Measurements from ENCODE around the gene TBC1D9B.
"Not testable (repeated sequence)": the region's sequence is repeated elsewhere in the genome, so short reads cannot be mapped to it uniquely, and the experiment has no call there.

The TBC1D9B gene

DNA sequence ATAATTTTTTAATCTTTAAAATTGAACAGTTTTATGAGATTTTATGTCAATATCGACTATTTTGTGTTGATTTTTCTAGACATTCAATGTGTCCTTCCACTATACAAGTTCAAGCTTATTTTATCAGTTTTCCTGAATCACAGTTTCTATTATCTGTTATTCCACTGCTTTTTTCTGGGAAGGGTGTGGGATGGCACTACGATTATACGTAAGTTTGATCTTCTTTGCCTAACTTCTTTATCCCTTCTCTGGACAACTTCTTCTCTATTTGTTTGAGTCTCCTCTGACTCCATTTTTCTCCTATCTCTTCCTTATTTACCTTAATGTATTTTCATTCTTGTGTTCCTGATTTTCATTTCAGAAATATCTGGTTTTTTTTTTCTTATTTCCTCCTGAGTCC lies 24.5 kb downstream of the TBC1D9B start:
- DNase-seq, result no peak

DNA sequence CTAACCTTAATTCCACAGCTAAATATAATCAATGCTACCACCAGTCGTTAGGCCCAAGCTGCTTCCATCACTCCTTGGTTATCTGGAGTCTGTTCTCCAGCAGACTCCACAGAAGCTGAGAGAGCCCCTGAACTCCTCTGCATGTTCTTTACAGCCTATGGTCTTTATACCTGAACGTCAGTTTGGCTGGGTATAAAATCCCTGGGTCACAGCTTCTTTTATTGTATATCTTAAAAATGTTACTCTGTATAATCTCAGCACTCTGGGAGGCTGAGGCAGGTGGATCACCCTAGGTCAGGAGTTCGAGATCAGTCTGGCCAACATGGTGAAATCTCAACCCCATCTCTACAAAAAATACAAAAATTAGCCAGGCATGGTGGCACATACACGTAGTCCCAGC lies 25.4 kb downstream of the TBC1D9B start:
- no peak for DNase-seq

DNA sequence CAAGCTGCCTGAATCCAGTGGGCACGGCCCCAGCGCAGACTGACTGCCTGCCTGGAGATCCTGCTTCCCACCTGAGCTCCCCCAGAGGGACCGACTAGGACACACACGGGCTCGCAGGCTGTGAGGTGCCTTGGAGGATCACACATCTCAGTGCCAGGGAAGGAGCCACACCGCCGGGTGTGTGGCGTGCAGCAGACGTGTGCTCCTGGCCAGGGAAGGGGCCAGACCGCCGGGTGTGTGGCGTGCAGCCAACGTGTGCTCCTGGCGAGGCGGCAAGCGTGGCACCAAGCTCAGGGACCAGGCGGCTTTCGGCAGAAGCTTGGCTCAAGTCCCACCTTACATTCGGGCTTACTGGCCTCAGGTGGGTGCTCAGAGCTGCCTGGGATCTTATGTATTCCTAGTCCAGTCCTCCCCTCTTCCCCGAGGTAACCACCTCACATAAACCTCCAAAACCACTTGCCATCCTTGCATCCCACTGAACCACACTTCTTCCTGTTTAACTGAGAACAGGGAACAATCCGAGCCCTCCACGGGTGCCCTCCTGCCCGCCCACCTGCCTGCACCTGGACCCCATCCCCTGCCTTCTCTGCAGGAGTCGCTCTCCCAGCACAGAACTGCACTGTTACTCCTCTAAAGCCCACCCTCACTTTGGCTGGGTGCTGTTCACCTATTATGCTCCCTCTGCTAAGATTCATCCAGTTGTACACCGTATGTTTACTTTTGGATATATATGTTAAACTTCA lies 26.7 kb downstream of the TBC1D9B start:
- no peak for DNase-seq

DNA sequence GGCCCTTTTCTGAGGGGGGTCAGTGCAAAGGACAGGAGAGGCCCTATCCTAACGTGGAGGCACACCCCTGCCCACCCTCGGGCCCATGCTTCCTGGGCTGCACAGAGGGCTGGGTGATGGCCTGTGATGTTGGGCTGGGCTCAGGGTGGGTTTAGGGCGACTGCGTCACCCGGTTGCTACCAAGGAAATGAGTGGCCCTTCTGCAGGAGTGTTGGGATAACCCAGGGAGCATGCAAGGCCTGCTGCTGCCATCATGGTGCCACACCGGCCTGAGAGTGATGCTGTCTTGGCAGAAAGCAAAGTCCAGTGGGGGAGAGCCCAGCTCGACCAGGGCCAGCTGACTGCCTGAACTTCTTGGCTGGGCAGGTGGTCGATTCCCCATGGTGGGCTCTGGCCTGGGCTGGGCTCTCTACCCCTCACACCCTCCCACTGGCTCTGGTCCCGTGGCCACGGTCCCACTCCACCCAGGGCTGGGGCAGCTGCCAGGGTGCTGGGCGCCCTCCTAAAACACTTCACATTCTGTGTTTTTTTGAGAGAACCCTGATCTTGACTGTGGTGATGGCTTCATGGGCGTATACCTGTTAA lies 27.5 kb downstream of the TBC1D9B start:
- DNase-seq, result no peak

DNA sequence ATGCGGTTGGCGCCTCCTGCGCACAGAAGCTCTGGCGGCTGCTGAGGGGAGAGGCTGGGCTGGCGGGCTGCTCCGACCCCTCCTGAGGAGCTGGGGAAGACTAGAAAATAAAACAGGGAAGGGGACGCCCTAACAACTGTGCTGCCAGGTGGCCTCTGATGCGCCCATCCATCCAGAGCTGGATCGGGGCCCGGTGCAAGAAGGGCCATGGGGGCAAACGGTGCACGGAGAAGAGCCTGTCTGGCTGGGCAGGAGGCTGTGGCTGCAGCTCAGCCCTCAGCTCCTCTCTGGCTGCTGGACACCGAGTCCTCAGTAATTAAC lies 28.0 kb downstream of the TBC1D9B start:
- DNase-seq, result no peak

DNA sequence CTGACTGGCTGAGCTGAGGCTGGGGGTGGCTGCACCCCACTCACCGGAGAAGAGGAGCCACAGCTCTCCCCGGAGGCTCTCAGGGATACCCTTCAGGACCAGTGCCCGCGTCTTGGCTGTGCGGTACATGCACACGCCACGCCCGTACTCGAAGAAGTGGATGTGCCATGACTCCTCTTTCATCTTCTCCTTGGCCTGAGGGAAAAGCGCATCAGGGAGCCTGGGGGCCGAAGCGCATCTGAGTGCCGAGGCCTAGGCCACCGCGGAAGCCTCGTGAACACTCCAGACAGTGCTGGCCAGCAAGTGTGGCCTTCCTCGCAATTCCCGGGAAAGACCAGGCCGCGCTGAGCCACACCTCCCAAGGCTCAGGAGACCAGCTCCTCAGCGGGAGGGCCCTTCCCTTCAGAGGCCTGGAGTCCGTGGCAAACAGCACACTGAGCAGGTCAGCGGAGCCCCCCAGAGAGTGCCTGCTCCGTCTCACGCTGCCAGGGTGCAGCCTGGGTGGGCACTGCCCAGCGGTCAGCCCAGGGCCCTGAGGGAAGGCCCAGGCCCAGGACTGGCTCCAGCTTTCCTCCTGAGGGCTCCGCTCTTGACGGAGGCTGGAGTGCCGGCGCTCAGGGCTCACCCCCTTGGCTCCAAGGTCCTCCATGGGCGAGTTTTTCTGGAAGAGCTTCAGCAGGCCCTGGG lies 28.6 kb downstream of the TBC1D9B start:
- no peak for DNase-seq

DNA sequence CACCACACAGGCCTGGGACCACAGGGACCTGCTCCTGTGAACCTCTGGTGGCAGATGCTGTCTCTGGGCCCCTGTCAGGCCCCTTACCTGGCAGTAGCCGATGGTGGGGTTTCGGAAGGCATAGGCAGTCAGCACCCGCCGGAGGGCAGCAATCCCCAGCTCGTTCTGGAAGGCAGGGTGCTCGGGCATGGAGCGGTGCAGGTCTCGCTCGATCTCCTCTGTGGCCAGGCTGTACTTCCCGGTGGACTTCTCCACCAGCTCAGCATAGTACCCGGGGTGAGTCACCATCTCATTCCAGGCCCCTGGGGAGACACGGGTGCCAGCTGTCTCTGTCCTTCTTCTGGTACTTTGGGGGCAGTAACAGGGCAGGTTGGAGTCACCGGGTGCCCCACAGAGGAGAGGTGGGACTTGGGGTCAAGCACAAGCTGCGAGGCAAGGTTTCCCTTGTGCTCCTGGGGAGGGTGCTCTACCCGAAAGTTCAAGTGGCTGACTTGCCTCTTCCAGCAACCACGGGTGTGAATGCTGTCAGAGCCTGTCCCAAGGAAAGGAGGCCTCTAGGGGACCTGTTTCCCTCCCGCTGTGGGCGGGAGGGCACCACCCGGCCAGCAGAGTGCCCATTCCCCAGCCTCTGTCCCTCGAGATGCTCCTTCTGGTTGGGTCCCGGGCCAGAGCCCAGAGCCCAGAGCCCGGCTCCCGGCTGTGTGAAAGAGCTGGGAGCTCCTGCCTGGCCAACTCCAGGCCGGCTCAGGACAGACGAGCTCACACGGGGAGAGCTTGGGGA lies 29.3 kb downstream of the TBC1D9B start:
- no peak for DNase-seq

DNA sequence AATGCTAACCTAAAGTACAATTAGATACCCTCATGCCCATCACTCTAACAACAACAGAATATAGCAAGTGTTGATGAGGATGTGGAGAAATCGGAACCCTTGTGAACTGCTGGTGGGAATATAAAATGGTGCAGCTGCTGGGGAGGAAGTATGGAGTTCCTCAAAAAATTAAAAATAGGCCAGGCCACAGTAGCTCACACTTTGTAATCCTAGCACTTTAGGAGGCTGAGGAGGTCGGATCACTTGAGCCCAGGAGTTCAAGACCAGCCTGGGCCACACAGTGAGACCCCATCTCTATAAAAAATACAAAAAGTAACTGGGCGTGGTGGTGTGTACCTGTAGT lies 31.1 kb downstream of the TBC1D9B start:
- DNase-seq, result no peak

DNA sequence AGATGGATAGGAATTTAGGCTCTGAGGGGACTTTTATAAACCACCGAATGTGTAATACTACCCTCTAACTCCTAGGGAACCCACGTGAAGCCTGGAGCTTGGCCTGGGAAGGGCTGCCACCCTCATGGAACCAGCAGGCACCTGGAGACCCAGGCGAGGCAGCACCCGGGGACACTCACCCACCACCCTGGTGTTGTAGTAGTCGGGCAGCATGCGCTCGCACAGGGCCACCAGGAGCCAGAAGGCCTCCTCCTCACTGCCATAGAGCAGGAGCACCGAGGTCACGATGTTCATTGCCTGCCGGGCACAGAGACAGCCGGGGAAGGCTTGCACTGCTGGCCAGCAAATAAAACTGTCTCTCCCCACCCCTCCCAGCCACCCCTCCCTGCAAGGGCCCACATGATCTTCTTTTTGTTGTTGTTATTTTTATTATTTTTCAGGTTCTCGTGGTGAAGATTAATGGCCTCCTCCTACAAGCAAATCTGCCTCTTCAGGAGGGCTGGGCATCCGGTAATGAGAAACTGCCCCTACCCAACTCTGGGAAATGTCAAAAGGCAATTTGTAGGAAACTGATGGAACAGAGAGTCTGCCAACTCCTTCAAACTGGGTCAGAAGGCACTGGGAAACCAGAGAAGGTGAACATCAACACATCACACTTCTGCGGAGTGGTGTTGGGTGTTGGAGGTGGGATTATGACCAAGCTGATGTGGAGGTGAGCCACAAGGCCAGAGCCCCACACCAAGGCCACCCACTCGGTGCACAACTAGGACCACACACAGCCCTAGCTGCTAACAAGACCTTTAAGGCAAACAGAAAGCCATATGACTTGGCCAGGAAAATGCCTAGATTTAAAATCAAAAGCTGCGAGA lies 31.7 kb downstream of the TBC1D9B start:
- no peak for DNase-seq

DNA sequence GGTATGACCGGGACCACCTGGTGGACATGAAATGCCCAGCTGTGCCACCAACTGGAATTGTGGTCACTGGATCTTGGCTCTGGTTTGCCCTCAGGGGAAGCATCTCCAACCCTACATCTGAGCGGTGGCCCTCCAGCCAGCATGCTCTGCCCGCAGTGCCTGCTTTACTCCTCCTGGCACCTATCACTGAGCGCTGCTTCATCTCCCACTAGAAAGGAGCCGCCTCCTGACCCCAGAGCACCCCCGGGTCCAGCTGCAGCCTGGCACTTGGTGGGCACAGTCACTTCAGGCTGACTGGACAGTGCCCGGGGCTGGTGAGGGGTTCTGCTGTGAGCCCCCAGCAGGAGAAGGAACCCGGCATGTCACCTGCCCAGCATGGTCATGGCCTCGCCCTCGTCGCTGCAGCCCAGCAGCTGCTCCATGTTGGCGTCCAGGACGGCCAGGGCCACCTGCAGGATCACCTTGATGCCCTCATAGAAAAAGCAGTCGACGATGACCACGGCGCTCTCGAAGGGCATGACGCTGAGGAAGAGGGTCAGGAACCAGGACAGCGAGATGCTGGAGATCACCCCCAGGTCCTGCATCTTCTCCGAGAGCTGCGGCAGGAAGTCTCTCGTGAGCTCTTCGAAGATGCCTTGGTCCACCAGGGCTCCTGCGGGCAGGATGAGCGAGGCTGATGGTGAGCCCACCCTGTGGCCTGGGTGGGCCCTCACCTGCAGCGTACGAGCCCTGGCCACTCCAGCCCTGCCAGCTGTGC lies 33.0 kb downstream of the TBC1D9B start:
- DNase-seq, result no peak

DNA sequence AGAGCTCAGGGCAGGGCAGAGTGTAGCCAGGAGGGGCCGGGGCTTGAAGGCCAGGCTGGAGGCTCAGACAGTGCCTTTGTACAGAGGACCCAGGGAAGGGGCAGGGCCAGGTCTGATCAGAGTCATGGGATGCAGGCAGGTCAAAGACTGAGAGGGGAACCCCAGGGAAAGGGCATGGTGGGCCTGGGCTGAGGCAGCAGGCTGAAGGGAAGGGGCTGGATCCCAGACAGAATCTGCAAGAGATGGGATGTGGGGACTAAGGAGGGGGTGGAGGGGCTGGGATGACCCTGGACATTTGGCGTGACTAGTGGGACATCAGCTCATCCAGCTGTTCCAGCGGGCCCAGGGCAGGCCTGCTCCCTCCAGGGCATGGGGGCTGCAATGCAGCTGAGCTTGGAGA lies 33.6 kb downstream of the TBC1D9B start:
- DNase-seq, result no peak

DNA sequence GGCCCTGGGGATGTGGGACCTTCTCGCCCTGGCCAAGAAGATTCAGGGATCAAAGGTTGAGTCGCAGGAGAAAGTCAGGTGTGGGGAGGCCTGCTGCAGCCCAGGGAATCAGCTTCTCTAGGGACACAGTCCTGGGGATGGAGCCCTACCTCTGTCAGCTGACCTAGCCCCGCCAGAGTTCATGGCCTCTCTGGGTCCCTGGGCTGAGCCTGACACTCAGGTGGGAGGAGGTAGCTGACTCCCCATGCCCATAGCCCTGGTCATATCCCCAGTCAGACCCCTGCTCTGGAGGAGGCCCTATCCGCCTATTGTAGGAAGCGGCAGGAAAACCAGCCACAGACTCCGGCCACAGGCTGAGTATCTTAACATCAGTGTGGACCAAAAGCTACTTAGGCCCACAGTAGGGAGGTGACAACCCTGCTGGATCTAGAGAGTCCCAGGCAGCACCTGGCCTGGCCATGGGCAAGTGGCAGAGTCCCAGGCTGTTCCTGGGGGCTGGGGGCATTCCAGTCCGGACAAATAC lies 34.0 kb downstream of the TBC1D9B start:
- no peak for DNase-seq

DNA sequence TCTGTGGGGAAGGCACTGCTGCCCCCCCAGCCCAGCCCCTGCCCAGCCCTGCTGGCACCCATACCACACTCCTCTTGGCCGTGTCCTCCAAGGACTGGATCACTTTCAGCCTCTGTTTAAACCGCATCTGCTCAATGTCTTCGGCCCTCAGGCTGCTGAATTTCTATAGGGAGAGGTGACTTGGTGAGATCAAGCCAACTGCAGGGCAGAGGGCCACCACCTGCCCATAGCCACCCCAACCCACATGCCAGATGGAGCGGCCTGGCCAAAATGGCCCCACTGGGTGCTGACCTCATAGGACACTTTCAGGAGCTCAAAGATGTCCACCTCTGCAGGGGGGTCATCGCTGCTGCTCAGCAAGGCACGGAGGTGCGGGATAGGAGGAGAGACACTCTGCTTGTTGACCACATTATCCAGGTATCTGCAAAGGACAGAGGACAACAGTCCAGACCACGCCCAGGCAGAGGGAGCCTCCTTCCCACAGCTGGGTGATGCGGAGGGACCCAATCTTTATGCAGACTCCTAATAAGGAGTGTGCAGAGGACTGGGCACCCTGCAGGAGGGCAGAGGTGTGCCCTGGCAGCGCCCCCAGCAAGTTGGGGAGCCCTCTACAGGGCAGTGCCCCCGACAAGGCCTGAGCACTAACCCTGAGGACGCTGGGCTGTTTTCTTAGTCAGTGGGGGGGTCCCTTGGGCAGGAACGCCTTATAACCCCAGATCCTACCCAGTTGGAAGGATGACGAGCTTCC lies 34.7 kb downstream of the TBC1D9B start:
- no peak for DNase-seq

DNA sequence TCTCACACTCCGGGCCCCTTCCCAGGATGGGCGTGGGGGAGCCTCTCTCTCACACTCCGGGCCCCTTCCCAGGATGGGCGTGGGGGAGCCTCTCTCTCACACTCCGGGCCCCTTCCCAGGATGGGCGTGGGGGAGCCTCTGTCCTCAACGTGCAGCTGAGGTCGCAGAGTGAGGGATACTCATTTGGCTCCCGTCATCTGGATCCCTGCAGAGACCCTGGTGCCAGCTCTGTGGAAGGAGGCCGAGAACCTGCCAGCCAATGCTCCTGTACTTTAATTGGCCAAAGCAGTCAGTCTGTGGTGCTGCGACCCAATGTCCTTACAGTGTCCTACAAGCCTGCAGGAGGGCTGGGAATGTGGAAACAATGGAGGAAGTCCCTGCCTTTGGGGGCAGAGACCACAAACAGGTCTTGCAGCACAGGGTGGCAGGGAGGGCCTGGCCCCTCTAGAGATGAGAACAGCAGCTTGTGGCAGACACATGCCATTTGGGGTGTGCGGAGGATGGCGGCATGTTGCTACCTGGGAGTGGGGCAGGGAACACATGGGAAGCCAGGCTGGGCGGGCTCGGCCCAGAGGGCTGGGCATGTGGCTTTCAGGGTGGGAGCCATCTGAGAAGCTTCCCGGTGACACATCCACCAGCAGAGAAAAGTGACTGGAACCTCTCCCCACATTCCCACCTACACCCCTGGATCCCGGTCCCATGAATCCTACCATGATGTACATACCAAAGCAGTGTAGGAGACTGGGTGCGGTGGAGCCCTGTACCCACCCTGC lies 35.5 kb downstream of the TBC1D9B start:
- no peak for DNase-seq

DNA sequence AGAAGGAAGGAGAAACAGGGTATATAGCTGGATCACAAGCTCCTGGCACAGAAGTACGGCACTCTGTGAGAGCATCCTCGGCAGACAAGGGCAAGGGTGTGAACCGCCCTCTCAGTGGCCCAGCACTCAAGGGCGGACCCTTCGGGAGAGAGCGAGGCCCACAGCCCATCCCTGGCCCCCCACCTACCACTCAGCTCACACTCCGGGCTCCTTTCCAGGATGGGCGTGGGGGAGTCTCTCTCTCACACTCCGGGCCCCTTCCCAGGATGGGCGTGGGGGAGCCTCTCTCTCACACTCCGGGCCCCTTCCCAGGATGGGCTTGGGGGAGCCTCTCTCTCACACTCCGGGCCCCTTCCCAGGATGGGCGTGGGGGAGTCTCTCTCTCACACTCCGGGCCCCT lies 36.2 kb downstream of the TBC1D9B start:
- not testable (repeated sequence) for DNase-seq

DNA sequence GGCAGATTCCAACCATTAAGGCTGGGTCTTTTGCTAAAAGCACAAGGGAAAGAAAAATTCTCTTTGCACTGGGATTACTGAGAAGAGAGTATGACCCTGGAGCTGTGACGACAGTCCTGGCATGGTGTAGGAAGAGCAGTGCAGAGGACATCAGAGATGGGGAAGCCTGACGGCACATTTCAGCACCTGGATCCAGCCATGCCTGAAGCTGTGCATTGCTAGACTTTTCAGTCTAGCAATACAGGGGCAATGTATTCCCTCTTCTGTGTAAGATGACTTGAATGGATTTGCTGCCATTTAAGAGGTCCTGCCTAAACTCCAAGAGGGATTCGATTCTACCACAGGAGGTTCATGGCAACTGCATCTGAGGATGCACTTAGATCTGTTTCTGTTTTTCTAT lies 36.7 kb downstream of the TBC1D9B start:
- no peak for DNase-seq

DNA sequence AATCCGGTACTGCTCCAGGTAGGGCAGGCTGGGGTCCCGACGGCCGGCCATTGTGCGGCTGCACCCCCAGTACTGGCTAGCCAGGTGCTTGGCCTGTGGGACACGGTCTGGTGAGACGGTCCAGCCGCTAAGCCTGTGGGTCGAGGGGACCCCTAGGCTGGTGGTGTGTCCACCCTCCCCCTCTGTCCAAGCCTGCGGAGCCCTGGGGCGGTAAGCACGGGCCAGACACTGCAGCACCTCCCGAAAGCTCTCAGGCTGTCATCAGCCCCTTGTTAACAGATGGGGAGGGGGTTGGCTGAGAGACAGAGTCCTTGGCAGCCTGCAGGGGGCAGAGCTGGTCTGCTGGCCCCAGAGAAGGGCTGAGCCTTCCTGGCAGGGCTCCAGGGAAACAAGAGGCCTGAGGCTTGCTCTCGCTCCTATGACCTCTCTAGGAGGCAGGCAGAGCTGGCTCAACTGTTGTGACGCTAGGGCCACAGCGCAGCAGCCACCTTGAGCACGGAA lies 37.2 kb downstream of the TBC1D9B start:
- DNase-seq, result no peak

DNA sequence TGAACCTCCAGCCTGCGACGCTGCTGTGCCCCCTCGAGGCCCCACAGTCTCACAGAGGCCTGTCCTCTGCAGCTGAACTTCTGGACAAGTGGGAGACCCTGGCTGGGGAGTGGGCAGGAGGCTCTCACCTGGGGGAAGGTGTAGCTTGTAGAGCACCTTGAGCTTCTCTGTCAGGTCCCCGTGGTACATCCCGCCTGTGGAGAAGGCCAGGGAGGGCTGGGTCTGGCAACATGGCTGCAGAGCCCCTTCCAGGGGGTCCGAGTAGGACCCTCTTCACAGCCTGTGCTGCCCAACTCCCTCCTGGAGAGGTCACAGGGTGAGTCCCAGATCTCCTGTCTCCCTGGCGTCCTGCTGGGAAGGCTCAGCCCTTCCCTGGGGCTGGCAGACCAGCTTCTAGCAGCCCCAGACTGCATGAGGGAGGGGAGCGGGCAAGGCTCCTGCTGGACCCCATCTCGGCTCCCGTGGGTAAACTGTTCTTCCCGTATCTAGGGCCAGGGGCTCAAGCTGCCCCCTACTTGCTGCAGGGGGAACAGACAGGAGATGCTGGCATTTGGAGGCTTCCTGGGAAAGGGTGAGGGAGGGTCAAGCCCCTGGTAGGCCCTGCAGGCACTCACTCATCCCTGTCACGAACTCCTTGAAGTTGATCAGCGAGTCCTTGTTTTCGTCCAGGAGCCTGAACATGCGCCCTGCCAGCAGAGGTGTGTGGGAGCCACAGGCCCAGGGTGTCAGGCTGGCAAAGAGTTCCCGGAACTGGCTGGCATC lies 37.9 kb downstream of the TBC1D9B start:
- no peak for DNase-seq

DNA sequence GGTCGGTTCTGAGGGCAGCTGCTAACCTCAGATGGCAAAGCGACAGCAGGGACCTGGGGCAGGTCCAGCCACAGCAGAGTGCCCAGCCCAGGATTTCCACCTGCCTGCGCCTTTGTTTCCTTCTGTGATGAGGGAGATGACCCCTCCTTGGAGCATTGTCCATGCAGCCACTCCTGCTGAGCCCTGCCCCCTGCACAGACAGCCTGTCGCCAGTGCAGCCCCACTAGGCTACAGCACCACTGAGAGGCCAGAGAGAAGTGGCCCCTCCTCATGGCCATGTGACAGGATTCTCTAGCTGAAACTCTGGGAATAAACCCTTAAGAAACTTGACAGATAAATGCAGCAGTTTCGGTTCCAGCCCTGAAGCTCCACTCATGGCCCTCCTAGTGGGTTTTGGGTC lies 38.6 kb downstream of the TBC1D9B start:
- DNase-seq, result no peak
